ENCODE measurements around the gene U2AF1L4.

U2AF1L4 gene

GRCh38 chr19:35716801-35717664, 28.2 kb downstream of the U2AF1L4 start:
- FAIRE-seq, result no peak
- DNase-seq (ENCODE audit: insufficient read length, low spot score), result peak; percentile 99
- TF ChIP-seq POLR2A (IDR thresholded peaks at IDR 0.05; ENCODE audit: low read depth, low read length), result peak; percentile 43; the same call in 1 of the 2 replicates

GRCh38 chr19:35715981-35716800, 29.0 kb downstream of the U2AF1L4 start:
- TF ChIP-seq POLR2A (IDR thresholded peaks at IDR 0.05; ENCODE audit: low read depth, low read length), result peak; percentile 44
- DNase-seq (ENCODE audit: insufficient read length, low spot score) (peak; percentile 57), FAIRE-seq (no peak)

GRCh38 chr19:35715355-35715809, 29.8 kb downstream of the U2AF1L4 start:
- TF ChIP-seq POLR2A (IDR thresholded peaks at IDR 0.05; ENCODE audit: low read depth, low read length), result no peak
- no peak for DNase-seq (ENCODE audit: insufficient read length, low spot score)

GRCh38 chr19:35714601-35715354, 30.4 kb downstream of the U2AF1L4 start:
- TF ChIP-seq POLR2A (IDR thresholded peaks at IDR 0.05; ENCODE audit: low read depth, low read length), result no peak
- FAIRE-seq (no peak), DNase-seq (ENCODE audit: insufficient read length, low spot score) (no peak)

More at GRCh38 chr19:35715355-35715809, 29.8 kb downstream of the U2AF1L4 start:
- FAIRE-seq, result no peak

- TF ChIP-seq POLR2A (IDR thresholded peaks at IDR 0.05; ENCODE audit: low read depth, low read length), result no peak
- no peak for FAIRE-seq
- DNase-seq (ENCODE audit: insufficient read length, low spot score), result no peak
These were observed 31.2 kb downstream of the U2AF1L4 start for GRCh38 chr19:35713904-35714495.

- no peak for TF ChIP-seq POLR2A (IDR thresholded peaks at IDR 0.05; ENCODE audit: low read depth, low read length)
- FAIRE-seq (no peak), DNase-seq (ENCODE audit: insufficient read length, low spot score) (no peak)
These were observed 31.7 kb downstream of the U2AF1L4 start for GRCh38 chr19:35713506-35713850.

GRCh38 chr19:35712567-35713505, 32.4 kb downstream of the U2AF1L4 start:
- no peak for DNase-seq (ENCODE audit: insufficient read length, low spot score)
- FAIRE-seq, result no peak
- TF ChIP-seq POLR2A (IDR thresholded peaks at IDR 0.05; ENCODE audit: low read depth, low read length), result no peak

GRCh38 chr19:35710784-35711723, 34.2 kb downstream of the U2AF1L4 start:
- TF ChIP-seq POLR2A (IDR thresholded peaks at IDR 0.05; ENCODE audit: low read depth, low read length), result no peak
- DNase-seq (ENCODE audit: insufficient read length, low spot score) (no peak), FAIRE-seq (no peak)

- no peak for TF ChIP-seq POLR2A (IDR thresholded peaks at IDR 0.05; ENCODE audit: low read depth, low read length)
- FAIRE-seq, result no peak
- no peak for DNase-seq (ENCODE audit: insufficient read length, low spot score)
These were observed 36.8 kb downstream of the U2AF1L4 start for GRCh38 chr19:35708391-35708790.

- TF ChIP-seq POLR2A (IDR thresholded peaks at IDR 0.05; ENCODE audit: low read depth, low read length), result no peak
- FAIRE-seq (no peak), DNase-seq (ENCODE audit: insufficient read length, low spot score) (no peak)
These were observed 41.0 kb downstream of the U2AF1L4 start, which contains the start of gene ZBTB32 for GRCh38 chr19:35704218-35704617. Gene ZBTB32 (plus strand): TSS chr19:35704558. CDS start chr19:35714627, 10,069 bp downstream.

GRCh38 chr19:35703343-35703742, 41.9 kb downstream of the U2AF1L4 start:
- no peak for TF ChIP-seq POLR2A (IDR thresholded peaks at IDR 0.05; ENCODE audit: low read depth, low read length)
- FAIRE-seq (no peak), DNase-seq (ENCODE audit: insufficient read length, low spot score) (no peak)
